ENCODE results near the gene VN1R2.
"Not testable (repeated sequence)": the region's sequence is repeated elsewhere in the genome, so short reads cannot be mapped to it uniquely, and the experiment has no call there.

VN1R2 gene

GRCh38 chr19:53257715-53258342 lies at the start of gene VN1R2:
Gene VN1R2 (plus strand): TSS chr19:53258292. CDS start chr19:53258376, 84 bp downstream.
- DNase-seq (ENCODE audit: low read depth), result not testable (repeated sequence)

GRCh38 chr19:53211554-53211953 lies 46.5 kb upstream of the VN1R2 start:
- not testable (repeated sequence) for DNase-seq (ENCODE audit: low read depth)

- no peak for DNase-seq (ENCODE audit: low read depth)
Measured at GRCh38 chr19:53212703-53213320, 45.3 kb upstream of the VN1R2 start.

- DNase-seq (ENCODE audit: low read depth), result not testable (repeated sequence)
Measured at GRCh38 chr19:53222716-53223115, 35.4 kb upstream of the VN1R2 start.

GRCh38 chr19:53224606-53225005 lies 33.5 kb upstream of the VN1R2 start:
- DNase-seq (ENCODE audit: low read depth), result no peak

GRCh38 chr19:53237114-53237777 lies 20.8 kb upstream of the VN1R2 start:
- no peak for DNase-seq (ENCODE audit: low read depth)

- no peak for DNase-seq (ENCODE audit: low read depth)
Measured at GRCh38 chr19:53246498-53246897, 11.6 kb upstream of the VN1R2 start.

- peak; percentile 77 for DNase-seq (ENCODE audit: low read depth)
Measured at GRCh38 chr19:53254411-53255341, 3.4 kb upstream of the VN1R2 start, which contains the start of gene ZNF677. Gene ZNF677 (minus strand): TSS chr19:53254873. CDS start chr19:53251550, 3,323 bp downstream.

GRCh38 chr19:53267623-53268022 lies 9.5 kb downstream of the VN1R2 start, which contains the start of gene VN1R4:
Gene VN1R4 (minus strand): TSS chr19:53267723. CDS start chr19:53267665, 58 bp downstream.
- DNase-seq (ENCODE audit: low read depth), result not testable (repeated sequence)

- DNase-seq (ENCODE audit: low read depth), result not testable (repeated sequence)
Measured at GRCh38 chr19:53269861-53270260, 11.8 kb downstream of the VN1R2 start.

GRCh38 chr19:53272044-53272443 lies 14.0 kb downstream of the VN1R2 start:
- DNase-seq (ENCODE audit: low read depth), result no peak

- DNase-seq (ENCODE audit: low read depth), result no peak
Measured at GRCh38 chr19:53275480-53275879, 17.4 kb downstream of the VN1R2 start.

GRCh38 chr19:53281947-53282346 lies 23.9 kb downstream of the VN1R2 start:
- DNase-seq (ENCODE audit: low read depth), result not testable (repeated sequence)

GRCh38 chr19:53285087-53285486 lies 27.0 kb downstream of the VN1R2 start:
- DNase-seq (ENCODE audit: low read depth), result no peak

GRCh38 chr19:53290758-53291549 lies 32.9 kb downstream of the VN1R2 start:
- no peak for DNase-seq (ENCODE audit: low read depth)

GRCh38 chr19:53294786-53295441 lies 36.8 kb downstream of the VN1R2 start:
- DNase-seq (ENCODE audit: low read depth), result no peak

- DNase-seq (ENCODE audit: low read depth), result not testable (repeated sequence)
Measured at GRCh38 chr19:53301341-53301740, 43.2 kb downstream of the VN1R2 start.

- DNase-seq (ENCODE audit: low read depth), result no peak
Measured at GRCh38 chr19:53308339-53308811, 50.3 kb downstream of the VN1R2 start.

Measured in stimulated activated CD8-positive, alpha-beta memory T cell treated with anti-CD3 and anti-CD28 coated beads, Interleukin-4, amount 100 ng/mL, for 24 hours (primary cell).